Measurements from ENCODE around the gene STEEP1.
"Not testable (repeated sequence)": the region's sequence is repeated elsewhere in the genome, so short reads cannot be mapped to it uniquely, and the experiment has no call there.

Gene STEEP1

DNA sequence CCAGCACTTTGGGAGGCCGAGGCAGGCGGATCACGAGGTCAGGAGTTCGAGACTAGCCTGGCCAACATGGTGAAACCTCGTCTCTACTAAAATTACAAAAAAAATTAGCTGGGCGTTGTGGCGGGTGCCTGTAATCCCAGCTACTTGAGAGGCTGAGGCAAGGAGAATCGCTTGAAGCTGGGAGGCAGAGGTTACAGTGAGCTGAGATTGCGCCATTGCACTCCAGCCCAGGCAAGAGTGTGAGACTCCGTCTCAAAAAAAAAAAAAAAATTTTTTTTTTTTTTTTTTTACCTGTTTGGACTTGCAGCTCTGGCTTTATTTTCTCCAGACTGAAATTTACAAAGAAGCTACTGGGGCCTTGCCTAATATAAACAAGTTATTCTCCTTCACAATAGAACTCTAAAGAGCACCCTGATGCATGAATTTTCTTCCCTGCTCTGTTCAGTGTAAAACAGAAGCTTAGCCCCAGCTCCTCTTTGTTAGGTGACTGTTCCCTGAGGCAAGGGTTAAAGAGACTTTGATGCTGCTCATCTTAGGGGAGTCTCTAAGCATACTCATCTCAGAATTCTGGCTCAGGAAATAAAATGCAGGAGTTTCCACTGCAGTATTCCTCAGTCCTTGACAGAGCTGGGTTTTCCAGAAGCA is 71.2 kb downstream of the STEEP1 start:
- H3K4me3 ChIP-seq (ENCODE audit: low read depth, low read length); DNase-seq (ENCODE audit: low read depth): not testable (repeated sequence)

DNA sequence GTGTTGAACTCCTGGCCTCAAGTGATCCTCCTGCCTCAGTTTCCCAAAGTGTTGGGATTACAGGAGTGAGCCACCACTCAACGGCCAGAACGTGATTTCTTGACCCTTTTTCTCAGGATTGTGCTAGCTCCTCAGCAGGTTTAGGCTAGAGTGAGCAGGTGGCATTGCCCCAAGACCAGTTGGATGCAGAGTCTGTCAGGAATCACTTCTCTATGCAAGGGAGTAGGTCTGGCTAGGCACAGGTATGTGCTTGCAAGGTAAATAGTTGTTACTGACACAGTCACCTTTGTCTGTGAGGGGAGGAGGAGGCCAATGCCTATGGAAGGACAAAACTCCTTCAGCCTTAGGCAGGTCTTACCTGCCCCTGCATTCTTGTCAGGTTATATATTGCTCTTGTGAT is 72.7 kb downstream of the STEEP1 start:
- DNase-seq (ENCODE audit: low read depth): no peak
- no peak overlapping the region for H3K4me3 ChIP-seq (ENCODE audit: low read depth, low read length)

DNA sequence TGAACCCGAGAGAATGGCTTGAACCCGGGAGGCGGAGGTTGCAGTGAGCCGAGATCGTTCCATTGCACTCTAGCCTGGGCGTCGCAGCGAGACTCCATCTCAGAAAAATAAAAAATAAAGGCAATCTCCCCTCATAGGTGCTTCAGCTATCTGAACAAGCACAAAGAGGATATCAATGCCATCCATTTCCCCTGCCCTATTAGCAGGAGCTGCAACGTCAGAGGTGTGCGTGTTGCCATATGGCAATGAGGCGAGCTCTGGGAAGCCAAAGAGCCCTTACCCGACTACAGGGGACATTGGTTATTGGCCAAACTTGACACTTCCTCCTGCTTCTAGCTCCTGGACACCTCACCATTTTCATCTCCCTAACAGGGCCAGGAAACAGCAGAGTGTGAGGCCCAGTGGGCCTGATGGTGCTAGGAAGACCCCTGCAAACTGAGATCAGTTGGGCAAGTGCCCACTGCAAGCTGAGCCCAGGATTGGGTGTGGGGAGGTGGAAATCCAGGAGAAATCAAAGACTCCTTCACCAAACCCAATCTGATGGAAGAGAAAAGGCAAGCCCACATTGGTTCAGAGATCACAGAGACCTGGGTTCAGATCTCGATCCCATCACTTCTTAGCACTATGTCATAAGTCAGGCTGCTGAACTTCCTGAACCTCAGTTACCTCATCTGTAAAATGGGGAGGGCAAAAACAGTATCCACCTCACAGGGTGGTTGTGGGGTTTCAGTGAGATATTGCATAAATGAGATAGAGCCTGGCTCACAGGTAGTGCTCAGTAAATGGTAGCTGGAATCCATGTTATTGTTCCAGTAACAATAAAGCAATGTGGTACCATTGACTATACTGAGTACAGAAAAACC is 75.8 kb downstream of the STEEP1 start:
- DNase-seq (ENCODE audit: low read depth): no peak
- no peak overlapping the region for H3K4me3 ChIP-seq (ENCODE audit: low read depth, low read length)

DNA sequence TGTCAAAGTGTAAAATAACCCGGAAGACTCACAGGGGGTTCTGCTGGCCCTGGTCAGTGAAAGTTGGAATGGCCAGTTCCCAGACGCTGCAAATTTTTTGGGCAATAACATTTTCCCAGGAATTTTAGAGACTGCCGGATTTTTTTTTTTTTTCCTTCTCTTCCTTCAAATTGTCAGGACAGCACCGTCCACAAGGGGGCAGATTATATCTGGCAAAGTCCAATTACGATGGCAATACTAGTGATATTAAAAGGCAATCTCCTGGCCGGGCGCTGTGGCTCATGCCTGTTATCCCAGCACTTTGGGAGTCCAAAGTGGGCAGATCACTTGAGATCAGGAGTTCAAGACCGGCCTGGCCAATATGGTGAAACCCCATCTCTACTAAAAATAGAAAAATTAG is 76.5 kb downstream of the STEEP1 start:
- DNase-seq (ENCODE audit: low read depth): no peak
- no peak overlapping the region for H3K4me3 ChIP-seq (ENCODE audit: low read depth, low read length)

Data from skeletal muscle cell (primary cell).